ENCODE data around the gene SRGAP3.

DNA sequence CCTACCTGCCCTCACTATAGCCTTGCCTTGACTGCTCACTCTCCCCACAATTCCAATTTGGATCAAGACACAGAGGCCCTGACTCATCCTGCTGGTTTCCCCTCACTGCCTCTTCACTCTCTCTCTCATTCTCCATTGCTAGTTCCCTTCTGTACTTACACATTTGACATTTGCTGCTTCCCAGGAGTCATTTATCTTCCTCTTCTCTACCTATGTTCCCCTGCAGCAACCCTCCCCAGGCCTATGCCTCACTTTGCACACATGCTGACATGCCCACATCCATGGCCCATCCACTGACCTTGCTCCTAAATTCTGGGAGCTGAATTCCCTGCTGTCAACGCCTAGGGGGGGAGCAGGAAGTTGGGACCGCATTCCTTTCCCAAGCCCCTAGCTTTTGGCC is 82.2 kb downstream of the SRGAP3 start:
- TF ChIP-seq ZBTB7A (tag by site-specific recombination; IDR thresholded peaks at IDR 0.05; ENCODE audit: low read depth) = no peak
- TF ChIP-seq, protein P1, sequence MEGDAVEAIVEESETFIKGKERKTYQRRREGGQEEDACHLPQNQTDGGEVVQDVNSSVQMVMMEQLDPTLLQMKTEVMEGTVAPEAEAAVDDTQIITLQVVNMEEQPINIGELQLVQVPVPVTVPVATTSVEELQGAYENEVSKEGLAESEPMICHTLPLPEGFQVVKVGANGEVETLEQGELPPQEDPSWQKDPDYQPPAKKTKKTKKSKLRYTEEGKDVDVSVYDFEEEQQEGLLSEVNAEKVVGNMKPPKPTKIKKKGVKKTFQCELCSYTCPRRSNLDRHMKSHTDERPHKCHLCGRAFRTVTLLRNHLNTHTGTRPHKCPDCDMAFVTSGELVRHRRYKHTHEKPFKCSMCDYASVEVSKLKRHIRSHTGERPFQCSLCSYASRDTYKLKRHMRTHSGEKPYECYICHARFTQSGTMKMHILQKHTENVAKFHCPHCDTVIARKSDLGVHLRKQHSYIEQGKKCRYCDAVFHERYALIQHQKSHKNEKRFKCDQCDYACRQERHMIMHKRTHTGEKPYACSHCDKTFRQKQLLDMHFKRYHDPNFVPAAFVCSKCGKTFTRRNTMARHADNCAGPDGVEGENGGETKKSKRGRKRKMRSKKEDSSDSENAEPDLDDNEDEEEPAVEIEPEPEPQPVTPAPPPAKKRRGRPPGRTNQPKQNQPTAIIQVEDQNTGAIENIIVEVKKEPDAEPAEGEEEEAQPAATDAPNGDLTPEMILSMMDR (tag by site-specific recombination; IDR thresholded peaks at IDR 0.05) = no peak
- TF ChIP-seq ZNF747 (tag by site-specific recombination; IDR thresholded peaks at IDR 0.05) = no peak
- TF ChIP-seq, protein P2, sequence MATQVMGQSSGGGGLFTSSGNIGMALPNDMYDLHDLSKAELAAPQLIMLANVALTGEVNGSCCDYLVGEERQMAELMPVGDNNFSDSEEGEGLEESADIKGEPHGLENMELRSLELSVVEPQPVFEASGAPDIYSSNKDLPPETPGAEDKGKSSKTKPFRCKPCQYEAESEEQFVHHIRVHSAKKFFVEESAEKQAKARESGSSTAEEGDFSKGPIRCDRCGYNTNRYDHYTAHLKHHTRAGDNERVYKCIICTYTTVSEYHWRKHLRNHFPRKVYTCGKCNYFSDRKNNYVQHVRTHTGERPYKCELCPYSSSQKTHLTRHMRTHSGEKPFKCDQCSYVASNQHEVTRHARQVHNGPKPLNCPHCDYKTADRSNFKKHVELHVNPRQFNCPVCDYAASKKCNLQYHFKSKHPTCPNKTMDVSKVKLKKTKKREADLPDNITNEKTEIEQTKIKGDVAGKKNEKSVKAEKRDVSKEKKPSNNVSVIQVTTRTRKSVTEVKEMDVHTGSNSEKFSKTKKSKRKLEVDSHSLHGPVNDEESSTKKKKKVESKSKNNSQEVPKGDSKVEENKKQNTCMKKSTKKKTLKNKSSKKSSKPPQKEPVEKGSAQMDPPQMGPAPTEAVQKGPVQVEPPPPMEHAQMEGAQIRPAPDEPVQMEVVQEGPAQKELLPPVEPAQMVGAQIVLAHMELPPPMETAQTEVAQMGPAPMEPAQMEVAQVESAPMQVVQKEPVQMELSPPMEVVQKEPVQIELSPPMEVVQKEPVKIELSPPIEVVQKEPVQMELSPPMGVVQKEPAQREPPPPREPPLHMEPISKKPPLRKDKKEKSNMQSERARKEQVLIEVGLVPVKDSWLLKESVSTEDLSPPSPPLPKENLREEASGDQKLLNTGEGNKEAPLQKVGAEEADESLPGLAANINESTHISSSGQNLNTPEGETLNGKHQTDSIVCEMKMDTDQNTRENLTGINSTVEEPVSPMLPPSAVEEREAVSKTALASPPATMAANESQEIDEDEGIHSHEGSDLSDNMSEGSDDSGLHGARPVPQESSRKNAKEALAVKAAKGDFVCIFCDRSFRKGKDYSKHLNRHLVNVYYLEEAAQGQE (tag by site-specific recombination; IDR thresholded peaks at IDR 0.05) = no peak
- no peak for TF ChIP-seq ZBTB17 (tag by site-specific recombination; IDR thresholded peaks at IDR 0.05)
- TF ChIP-seq, protein P3, sequence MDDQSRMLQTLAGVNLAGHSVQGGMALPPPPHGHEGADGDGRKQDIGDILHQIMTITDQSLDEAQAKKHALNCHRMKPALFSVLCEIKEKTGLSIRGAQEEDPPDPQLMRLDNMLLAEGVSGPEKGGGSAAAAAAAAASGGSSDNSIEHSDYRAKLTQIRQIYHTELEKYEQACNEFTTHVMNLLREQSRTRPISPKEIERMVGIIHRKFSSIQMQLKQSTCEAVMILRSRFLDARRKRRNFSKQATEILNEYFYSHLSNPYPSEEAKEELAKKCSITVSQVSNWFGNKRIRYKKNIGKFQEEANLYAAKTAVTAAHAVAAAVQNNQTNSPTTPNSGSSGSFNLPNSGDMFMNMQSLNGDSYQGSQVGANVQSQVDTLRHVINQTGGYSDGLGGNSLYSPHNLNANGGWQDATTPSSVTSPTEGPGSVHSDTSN (CRISPR knock-in tag; IDR thresholded peaks at IDR 0.05) = no peak
